ENCODE data around the gene SHC4. TPM values are rescaled to one million over a fixed set of nuclear protein-coding genes. Genes with fewer than 3 reads are reported as not detected.

Gene SHC4
- total and polyA plus RNA-seq, 9 of the 15 experiments (the other 6 are each of a cell fraction or from before 2014, with no cell fraction given): 0.43 to 1.2 (median 0.67) TPM

DNA sequence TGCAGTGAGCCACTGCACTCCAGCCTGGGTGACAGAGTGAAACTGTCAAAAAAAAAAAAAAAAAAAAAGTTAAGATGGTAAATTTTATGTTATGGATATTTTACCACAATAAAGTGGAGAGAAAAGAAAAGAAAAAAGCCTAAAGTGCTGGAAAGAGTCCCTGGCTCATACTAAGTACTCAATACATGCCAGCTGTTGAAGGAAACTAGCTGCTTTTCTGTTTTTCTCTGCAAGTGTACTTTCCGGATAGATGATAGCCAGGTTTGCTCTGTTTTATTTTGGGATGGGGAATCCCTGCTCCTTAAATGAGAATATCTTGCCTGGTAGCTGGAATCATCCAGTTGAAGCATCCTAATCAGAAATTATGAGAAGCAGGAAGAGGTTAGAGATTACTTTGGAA lies 74.9 kb downstream of the SHC4 start (continued):
- no peak for TF ChIP-seq PURB (CRISPR knock-in tag; IDR thresholded peaks at IDR 0.05; ENCODE audit: low read depth)

DNA sequence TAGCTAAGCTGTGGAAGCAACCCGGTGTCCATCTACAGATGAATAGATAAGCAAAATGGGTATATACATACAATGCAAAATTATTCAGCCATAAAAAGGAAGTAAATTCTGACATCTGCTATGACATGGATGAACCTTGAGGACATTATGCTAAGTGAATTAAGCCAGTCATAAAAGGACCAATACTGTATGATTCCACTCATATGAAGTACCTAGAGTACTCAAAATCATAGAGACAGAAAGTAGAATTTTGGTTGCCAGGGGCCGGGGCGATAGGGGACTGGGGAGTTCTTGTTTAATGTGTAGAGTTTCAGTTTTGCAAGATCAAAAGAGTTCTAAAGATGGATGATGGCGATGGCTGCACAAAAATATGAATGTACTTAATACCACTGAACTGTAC lies 75.5 kb downstream of the SHC4 start:
- H3K27me3 ChIP-seq (ENCODE audit: control insufficient read depth in 2 of 2, insufficient read depth in 2 of 2, low read length in 2 of 2): no peaks in the 10 kb centered on the region
- ChIA-PET CTCF (ENCODE audit: low intra/inter-chr PET ratio) (no interaction called here), POLR2A (interaction anchor here (3.2 kb wide), 1 partner anchor 8 kb away, joined by 14 read pairs; no protein-coding TSS in a partner anchor)
- no peak for TF ChIP-seq ETV1 (tag; conservative IDR thresholded peaks at IDR 0.05; ENCODE audit: low read depth)
- TF ChIP-seq PHF20 (IDR thresholded peaks at IDR 0.05; ENCODE audit: partially characterized antibody): no peak
- TF ChIP-seq SIRT6 (IDR thresholded peaks at IDR 0.05; ENCODE audit: low read depth, low read length): no peak
- no peak for TF ChIP-seq ETV5 (CRISPR knock-in tag; IDR thresholded peaks at IDR 0.05; ENCODE audit: low read depth)
- TF ChIP-seq, protein P1, sequence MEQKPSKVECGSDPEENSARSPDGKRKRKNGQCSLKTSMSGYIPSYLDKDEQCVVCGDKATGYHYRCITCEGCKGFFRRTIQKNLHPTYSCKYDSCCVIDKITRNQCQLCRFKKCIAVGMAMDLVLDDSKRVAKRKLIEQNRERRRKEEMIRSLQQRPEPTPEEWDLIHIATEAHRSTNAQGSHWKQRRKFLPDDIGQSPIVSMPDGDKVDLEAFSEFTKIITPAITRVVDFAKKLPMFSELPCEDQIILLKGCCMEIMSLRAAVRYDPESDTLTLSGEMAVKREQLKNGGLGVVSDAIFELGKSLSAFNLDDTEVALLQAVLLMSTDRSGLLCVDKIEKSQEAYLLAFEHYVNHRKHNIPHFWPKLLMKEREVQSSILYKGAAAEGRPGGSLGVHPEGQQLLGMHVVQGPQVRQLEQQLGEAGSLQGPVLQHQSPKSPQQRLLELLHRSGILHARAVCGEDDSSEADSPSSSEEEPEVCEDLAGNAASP (IDR thresholded peaks at IDR 0.05): no peak
- no peak for TF ChIP-seq CBX8 (IDR thresholded peaks at IDR 0.05; ENCODE audit: borderline replicate concordance, extremely low read depth, low read depth, low read length, poor library complexity, severe bottlenecking)
- TF ChIP-seq, protein P2, sequence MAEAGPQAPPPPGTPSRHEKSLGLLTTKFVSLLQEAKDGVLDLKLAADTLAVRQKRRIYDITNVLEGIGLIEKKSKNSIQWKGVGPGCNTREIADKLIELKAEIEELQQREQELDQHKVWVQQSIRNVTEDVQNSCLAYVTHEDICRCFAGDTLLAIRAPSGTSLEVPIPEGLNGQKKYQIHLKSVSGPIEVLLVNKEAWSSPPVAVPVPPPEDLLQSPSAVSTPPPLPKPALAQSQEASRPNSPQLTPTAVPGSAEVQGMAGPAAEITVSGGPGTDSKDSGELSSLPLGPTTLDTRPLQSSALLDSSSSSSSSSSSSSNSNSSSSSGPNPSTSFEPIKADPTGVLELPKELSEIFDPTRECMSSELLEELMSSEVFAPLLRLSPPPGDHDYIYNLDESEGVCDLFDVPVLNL (CRISPR knock-in tag; IDR thresholded peaks at IDR 0.05; ENCODE audit: low read depth): no peak
- no peak for TF ChIP-seq IFI16 (CRISPR knock-in tag; IDR thresholded peaks at IDR 0.05)
- TF ChIP-seq L3MBTL2 (IDR thresholded peaks at IDR 0.05): no peak
- no peak for TF ChIP-seq CSDE1 (IDR thresholded peaks at IDR 0.05)
- TF ChIP-seq ZNF75A (CRISPR knock-in tag; IDR thresholded peaks at IDR 0.05): no peak
- TF ChIP-seq, protein P3, sequence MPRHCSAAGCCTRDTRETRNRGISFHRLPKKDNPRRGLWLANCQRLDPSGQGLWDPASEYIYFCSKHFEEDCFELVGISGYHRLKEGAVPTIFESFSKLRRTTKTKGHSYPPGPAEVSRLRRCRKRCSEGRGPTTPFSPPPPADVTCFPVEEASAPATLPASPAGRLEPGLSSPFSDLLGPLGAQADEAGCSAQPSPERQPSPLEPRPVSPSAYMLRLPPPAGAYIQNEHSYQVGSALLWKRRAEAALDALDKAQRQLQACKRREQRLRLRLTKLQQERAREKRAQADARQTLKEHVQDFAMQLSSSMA (CRISPR knock-in tag; IDR thresholded peaks at IDR 0.05): no peak
- no peak for TF ChIP-seq SAFB (IDR thresholded peaks at IDR 0.05; ENCODE audit: borderline replicate concordance, low read depth, low read length)
- TF ChIP-seq ZNF124 (CRISPR knock-in tag; IDR thresholded peaks at IDR 0.05): no peak
- no peak for TF ChIP-seq MXI1 (IDR thresholded peaks at IDR 0.05; ENCODE audit: low read depth, low read length)
- no peak for FAIRE-seq
- no peak overlapping the region for H3K4me3 ChIP-seq
- no peak overlapping the region for H3K27ac ChIP-seq (ENCODE audit: extremely low read depth, low read depth, low read length)
- H3K36me3 ChIP-seq (ENCODE audit: control insufficient read depth, insufficient read depth, low read length): no peaks in the 10 kb centered on the region
- in situ Hi-C loops (cut with MboI): no loop called here
- no peak for DNase-seq (ENCODE audit: extremely low read depth in 1 of 4, low spot score in 3 of 4)
- peaks cover 0 to 20% of the 10 kb centered on the region in 2 experiments; a peak in 4 of 5 replicates for H3K4me1 ChIP-seq (replicated peaks in 1 of 2; ENCODE audit: control insufficient read depth in 2 of 2, insufficient read depth in 2 of 2, low read length in 2 of 2)
- no peak overlapping the region for H3K4me2 ChIP-seq (ENCODE audit: insufficient read depth, low read length)
- no peak for ATAC-seq
- no peaks in the 10 kb centered on the region for H4K20me1 ChIP-seq (replicated peaks; ENCODE audit: control insufficient read depth, insufficient read depth, low read length)
- no peak overlapping the region for H3K9ac ChIP-seq (ENCODE audit: insufficient read depth in 1 of 2, low read depth in 2 of 2, low read length in 2 of 2)
- BruUV-seq (replicated peaks): no TSS peak
- H2AFZ ChIP-seq (ENCODE audit: low read depth, low read length): no peak overlapping the region
- no peaks in the 10 kb centered on the region for H3K9me1 ChIP-seq (ENCODE audit: control insufficient read depth, insufficient read depth, low read length)
- H3K79me2 ChIP-seq (ENCODE audit: control insufficient read depth, insufficient read depth, low read length): no peaks in the 10 kb centered on the region
- intact Hi-C loops (cut with micrococcal nuclease): no loop called here
- no peaks in the 10 kb centered on the region for H3K9me3 ChIP-seq (replicated peaks; ENCODE audit: control insufficient read depth, insufficient read depth, low read depth, low read length)
- WGBS (ENCODE audit: insufficient coverage, low coverage, missing lambda C conversion rate): 46% methylated on average over 4 of the region's 4 CpGs

Measured in K562 (cell line).